Urothelium cell line (cell line): ENCODE measurements around the gene RPA3.
"Not testable (repeated sequence)": the region's sequence is repeated elsewhere in the genome, so short reads cannot be mapped to it uniquely, and the experiment has no call there.

ENCODE experiments used
- DNase-seq: peaks from one replicate; pipeline ENCODE4 v3.0.0; 2011; ENCODE audit warnings: low spot score, mixed read lengths
- FAIRE-seq: peaks from 2 replicates; lab custom pipeline; 2011; peaks lifted over from hg19 to GRCh38; lab: Jason Lieb, UNC

The RPA3 gene

DNA sequence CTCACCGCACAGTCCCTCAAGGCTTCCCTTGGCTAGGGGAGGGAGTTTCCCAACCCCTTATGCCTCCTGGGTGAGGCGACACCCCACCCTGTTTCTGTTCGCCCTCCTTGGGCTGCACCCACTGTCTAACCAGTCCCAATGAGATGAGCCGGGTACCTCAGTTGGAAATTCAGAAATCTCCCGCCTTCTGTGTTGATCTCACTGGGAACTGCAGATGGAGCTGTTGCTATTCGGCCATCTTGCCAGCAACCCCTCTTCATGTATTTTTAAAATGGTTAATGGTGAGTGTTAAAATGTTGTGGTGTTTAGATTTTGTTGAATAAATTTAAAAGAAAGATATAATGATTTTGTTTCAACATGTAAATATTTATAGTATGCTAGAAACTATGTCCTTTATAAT, 55.9 kb downstream of the RPA3 start:
- no peak for FAIRE-seq

DNA sequence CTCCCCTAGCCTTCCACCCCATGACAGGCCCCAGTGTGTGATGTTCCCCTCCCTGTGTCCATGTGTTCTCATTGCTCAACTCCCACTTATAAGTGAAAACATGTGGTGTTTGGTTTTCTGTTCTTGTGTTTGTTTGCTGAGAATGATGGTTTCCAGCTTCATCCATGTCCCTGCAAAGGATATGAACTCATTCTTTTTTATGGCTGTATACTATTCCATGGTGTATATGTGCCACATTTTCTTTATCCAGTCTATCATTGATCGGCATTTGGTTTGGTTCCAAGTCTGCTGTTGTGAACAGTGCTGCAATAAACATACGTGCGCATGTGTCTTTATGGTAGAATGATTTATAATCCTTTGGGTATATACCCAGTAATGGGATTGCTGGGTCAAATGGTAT, 61.9 kb downstream of the RPA3 start:
- DNase-seq = not testable (repeated sequence)

More for the DNA sequence above, 55.9 kb downstream of the RPA3 start:
- DNase-seq = no peak

DNA sequence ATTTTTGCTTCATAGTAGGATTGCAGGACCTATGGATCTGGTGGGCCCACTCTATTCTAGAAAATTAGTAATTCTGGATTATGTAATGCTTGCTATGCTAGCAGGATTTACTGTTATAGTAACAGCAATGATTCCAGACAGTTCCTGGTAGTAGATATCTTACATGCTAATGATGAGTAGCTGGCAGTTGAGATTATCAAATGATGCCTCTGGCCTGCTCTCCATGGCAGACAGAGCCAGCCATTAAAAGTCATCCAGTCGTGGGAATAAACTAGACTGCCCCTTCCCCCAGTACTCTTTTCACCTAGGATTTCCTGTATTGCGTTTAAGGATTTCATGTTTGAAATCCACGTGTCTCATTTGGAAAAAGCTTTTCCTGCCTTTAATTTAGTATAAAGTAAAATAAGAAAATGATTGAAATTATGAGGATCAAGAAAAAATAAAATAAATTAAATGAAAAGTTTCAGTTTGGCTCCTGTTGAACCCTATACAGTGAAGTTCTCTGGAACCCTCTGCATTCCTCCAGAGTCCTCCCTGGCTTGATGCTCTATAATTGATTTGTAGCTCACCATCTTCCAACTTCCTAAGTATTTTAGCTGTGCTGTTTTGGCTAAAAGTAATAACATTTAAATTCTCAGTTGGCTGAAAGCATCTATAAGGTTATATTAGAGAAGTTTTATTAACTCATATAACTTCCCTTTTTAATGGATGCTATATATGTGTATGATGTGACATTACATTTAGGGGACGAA, 63.3 kb downstream of the RPA3 start:
- DNase-seq = no peak
- no peak for FAIRE-seq

More for the DNA sequence above, 61.9 kb downstream of the RPA3 start:
- not testable (repeated sequence) for FAIRE-seq

DNA sequence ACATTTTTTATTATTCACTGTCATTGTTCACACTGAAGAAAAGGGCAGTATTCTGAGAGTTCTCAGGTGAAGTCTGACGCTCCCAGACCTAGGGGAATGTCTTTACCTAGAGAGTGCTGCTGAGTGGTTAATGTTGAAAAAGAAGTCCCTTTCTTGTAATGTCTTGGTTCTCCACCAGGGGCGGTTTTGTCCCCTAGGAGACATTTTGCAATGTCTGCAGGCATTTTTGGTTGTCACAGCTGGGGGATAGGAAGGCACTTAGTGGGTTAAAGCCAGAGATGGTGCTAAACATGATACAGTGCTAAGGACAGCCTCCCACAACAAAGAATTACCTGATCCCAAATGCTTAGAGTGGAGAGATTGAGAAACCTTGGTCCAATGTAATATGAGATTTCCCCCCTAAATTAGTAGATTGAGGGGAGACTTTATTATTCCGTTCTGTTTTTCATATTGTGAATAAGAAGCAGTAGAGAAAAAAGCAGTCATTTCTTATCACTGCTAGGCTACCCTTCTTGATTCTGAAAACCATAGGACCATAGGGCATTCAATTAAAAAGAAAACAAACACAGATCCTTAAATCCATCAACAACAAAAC, 64.7 kb downstream of the RPA3 start:
- no peak for FAIRE-seq
- peak; percentile 49 for DNase-seq

DNA sequence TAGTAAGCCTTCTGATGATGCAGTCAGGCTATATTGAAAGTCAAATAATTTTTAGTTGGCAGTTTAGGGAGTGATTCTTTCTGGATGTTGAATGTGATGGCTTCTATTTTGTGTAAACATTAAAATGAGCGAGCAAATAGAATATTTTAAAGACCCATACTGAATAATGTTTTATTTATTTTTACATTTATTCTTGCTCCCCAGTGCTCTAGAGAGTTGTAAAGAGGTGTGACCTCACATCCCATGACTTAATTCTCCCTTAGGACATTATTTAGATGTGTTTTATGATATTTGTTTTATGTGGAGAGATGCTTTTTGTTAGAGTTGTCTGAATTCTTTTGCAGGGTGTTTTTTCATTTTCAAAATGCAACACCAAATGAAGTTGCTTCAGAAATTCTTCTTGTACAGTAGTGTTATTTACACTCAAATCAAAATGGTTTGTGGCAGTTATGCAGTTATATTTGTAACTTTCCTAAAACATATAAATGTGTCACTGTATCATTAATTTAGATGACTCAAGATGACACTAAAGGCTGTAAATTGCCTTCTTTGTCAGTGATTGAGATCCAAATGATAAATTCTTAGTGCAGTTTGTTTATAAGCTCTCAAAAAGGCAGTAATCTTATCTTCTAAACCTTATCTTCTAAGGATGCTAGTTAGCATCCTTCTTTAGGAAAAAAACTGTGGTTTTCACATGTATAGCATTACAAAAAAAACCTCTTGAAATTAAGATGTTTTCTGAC, 65.4 kb downstream of the RPA3 start:
- DNase-seq (no peak), FAIRE-seq (no peak)

DNA sequence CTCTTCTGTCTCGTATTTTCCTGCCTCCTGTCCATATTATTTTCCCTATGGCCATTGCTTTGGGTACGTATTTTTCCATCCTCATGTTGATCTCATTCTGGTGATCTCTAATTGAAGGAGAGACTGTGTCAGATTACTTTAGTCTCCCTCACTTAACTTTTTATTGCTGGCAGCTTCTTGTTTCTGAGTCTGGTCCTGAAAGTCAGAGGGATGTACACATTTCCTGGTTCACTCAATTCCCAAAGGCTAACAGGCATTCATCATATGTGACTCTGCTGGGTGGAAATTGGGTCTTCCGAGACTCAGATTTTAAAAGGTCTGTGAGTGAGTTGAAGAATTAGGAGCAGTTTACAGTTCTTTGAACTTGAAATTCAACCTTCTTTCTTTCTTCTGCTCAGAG, 66.9 kb downstream of the RPA3 start:
- no peak for DNase-seq
- FAIRE-seq = no peak

DNA sequence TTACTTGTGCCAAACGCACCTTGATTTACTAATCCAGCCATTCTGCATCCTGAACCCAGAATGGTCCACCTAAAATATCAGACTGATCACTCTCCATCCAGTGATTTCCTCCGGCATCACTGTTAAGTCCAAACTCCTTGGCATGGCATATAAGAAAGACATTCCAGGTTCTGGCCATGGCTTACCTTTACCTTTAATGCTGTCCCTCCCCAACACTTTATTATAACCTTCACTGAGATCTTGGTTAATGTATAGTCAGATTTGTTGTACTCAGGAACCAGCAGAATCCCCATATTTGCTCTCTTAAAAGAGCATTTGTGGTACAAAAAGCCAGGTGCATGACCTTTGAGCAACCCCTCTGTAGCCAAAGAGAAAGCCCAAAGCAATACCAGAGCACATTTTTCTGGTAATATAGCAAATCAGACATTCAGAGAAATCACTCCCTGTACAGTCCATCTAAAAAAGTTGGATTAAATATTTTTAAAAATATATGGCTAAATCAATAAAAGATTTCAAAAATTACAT, 67.7 kb downstream of the RPA3 start:
- DNase-seq = no peak
- no peak for FAIRE-seq

DNA sequence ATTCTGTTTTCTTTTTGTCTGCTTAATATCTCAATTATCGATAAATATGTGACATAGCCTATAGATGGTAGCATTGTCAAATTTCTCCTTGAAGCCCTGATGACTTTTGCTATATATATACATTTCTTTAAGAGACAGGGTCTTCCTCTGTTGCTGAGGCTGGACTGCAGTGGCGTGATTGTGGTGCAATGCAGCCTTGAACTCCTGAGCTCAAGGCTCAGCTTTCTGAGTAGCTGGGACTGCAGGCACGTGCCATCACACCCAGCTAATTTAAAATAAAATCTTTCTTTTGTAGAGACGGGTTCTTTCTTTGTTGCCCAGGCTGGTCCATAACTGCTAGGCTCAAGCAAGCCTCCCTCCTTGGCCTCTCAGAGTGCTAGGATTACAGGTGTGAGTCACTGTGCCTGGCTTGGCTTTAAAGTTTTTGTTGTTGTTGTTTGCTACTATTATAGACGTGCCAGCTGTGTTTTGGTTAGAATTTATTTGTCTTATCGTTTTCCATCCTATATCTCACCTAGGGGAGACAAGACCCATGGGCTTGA, 70.8 kb downstream of the RPA3 start:
- FAIRE-seq = peak; percentile 13
- no peak for DNase-seq

DNA sequence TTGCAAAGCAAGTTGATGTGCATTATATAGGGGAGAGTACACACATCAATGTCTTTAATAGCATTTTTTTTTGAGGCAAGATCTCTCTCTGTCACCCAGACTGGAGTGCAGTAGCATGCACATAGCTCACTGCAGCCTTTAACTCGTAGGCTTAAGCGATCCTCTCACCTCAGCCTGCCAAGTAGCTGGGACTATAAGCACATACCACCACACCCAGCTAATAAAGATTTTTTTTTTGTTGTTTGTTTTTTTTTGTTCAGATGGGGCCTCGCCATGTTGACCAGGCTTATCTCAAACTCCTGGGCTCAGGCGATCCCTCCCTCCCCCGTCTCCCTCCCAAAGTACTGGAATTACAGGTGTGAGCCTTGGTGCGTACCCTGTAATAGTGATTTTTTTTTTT, 76.3 kb downstream of the RPA3 start:
- no peak for FAIRE-seq
- DNase-seq = no peak

DNA sequence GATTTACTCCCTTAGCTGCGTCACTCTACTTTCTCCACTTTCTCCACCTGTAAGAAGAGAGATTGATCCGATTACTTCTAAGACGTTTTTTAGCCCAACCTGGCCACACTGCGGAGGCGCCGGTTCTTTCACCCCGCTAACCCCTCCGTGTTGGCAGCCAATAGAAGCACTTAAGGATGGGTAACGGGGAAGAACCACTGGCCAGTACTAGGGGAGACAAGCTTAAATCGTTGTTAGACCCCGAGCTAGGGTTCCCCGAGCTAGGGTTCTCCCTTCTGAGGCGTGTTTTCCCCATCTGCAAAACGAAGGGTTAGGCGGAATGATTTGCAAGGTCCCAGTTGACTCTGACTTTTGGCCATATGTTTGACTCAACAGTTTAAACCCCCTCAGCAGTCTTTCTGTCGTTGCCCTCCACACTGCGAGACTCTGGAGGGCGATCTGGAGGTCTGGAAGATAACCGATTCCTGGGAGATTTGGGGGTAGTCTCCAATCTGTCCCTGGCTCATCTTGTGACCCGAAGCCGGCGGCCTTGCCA, 77.2 kb downstream of the RPA3 start:
- FAIRE-seq (no peak), DNase-seq (no peak)

DNA sequence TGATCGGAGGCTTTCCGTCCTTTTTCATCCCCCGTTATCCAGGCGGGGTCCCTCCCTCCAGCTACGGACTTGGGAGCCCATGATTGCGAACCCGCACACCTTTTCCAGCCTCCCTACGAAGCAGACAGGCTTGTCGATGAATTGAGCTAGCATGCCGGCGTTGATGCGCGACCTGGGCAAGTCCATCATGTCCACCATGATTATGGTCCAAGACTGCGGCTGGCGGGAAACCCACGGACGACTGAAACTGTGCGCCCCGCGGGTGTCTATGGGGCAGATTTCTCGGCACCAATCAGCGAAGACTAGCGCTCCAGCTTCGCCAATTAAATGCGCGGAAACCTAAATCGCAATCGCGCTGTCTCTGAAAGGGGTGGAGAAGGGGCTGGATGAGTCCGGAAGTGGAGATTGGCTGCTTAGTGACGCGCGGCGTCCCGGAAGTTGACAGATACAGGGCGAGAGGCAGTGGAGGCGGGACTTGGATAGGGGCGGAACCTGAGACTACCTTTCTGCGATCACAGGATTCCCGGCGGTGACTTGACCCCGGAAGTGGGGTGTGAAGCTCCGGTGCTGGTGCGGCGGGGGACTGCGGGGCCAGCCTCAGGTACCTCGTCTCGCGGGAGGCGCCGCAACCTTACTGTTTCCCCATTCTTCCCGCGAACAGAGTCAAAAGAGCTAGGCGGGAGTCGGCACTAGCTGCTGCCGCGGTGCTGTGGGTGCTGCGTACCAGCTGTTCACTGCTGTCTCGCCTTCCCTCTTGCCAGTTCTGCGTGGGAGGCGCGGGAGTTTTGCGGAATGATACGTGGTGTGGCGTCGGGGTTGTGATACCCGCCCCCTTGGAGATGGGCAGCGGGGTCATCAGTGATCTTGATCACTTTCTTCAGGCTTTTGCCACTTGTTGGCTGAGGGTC, 77.9 kb downstream of the RPA3 start, which contains the start of gene UMAD1:
Gene UMAD1, plus strand, starts transcription at position 532 of the 908 bp plus-strand sequence. CDS start 32,620 bp downstream, outside the sequence.
- DNase-seq (peak; percentile 100), FAIRE-seq (peak; percentile 98)

DNA sequence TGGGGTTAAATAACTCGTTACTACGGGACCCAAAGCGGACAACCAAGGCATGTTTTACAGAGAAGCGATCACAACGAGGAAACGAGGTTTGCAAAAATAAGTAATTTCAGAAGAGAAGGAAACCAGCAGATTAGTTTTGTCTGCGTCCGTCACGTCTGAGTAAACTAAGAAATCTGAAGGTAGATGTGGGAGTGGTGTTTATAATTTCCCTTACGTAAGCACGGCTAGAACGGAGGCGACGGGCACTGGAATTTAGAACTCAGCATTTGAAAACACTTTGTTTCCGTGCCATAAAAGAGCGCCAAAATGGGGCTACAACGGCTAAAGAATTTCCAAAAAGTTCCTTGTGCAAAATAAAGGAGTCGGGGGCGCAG, 78.6 kb downstream of the RPA3 start:
- FAIRE-seq (no peak), DNase-seq (no peak)

DNA sequence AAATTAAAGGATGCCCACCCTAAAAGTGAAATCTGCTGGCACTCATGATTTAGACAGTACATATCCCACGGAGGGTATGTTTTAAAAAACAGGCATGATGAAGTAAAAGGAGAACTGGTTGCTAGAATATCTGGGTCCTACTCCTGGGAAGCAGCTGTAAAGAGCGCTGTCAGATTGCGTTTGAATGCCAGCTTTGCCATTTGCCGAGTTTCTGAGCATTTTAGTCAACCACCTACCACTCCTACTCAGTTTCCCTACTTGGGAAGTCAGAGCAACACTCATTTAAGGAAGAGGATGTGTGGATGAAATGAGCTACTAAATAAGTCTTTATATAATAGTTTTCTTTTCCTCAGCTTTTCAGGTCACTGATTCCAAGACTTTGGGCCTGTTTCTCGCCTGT, 79.0 kb downstream of the RPA3 start:
- peak; percentile 25 for DNase-seq

DNA sequence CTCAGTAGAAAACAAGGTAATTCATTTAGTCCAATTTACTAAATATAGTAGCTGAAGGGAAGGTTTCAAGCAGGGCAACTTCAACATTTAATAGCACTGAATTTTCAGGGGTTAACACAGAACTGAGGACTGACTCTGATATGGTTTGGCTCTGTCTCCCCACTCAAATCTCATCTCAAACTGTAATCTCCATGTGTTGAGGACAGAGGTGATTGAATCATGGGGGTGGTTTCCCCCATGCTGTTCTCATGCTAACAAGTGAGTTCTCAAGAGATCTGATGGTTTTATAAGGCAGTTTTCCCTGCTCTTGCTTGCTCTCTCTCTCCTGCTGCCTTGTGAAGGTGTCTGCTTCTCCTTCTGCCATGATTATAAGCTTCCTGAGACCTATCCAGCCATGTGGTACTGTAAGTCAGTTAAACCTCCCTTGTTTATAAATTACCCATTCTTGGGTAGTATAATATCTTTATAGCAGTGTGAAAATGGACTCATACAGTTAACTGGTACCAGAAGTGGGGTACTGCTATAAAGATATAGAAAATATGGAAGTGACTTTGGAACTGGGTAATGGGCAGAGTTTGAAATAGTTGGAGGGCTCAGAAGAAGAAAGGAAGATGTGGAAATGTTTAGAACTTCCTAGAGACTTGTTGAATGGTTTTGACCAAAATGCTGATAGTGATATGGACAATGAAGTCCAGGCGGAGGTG, 87.6 kb downstream of the RPA3 start:
- DNase-seq (no peak), FAIRE-seq (no peak)

More for the DNA sequence above, 79.0 kb downstream of the RPA3 start:
- FAIRE-seq = no peak

DNA sequence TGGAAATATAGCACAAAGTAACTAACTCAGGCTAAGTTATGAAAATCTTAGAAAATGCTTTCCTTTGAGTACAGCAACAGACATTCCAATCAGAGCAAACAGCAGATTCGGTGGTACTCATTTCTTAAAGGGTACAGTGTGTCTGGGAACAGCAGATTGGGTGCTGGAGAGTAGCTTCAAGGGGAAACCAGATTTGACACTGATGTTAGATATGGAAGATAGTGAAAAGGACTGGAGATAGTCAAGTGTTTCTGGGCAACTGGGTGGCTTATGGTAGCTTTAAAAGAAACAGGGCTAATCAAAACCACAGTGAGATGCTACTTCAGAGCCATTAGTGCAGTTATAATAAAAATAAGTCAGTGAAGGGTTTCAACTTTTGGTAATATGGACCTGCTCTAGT, 89.9 kb downstream of the RPA3 start:
- DNase-seq (no peak), FAIRE-seq (peak; percentile 58)

DNA sequence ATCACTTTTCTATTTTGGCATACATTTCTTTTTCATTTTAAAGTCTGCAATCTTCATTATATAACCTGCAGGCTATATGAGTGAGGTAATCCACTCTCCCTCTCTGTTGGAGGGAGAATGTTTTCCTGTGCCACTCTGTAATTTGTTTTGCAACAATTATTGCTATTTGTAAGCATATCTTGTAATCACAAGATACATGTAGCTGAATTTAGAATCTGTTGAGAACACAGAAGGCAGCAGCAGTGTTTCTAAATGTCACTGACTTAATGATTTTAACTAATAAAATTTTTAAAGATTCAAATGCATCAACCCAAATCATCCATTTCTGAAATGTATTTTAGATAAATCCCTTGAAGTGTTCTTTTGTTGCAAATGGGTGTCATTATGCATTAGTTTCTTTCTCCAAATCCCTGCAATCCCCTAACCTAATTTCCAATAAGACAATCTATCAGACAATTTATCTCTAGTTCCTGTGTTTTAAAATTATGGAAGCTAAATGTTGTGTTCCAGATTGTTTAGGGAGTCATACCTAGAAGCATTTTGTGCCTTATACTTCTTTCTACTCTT, 97.7 kb downstream of the RPA3 start:
- DNase-seq (no peak), FAIRE-seq (no peak)

DNA sequence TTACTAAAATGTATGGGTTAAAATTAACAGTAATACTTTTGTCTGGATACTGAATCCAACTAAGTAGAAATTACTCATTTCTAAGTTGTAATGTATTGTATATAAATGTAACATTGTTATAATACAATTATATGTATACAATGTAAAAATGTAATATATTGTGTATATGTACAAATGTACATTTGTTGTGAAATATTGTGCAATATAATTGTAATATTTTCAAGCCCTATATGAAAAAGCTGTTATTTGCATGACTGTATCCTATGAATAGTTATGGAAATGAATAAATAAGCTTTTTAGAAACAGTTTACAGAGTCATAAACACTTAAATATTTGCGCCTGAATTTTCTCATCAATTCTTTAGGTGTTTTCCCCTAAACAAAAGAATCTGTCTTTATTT, 98.2 kb downstream of the RPA3 start:
- DNase-seq (no peak), FAIRE-seq (no peak)

DNA sequence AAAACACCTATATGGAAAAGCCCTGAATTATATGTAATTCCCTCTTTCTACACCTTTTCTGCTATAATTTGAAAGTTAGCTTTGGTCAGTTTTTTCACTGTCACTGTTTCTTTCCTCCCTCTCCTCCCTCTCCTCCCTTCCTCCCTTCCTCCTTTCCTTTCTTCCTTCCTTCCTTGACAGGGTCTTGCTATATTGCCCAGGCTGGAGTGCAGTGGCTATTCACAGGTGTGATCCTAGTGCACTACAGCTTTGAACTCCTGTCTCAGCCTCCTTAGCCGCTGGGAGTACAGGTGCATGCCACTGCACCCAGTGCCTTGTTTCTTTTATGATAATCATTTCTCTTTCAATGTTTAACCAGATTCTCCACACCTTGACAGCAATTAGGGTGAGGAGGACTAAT, 100.0 kb downstream of the RPA3 start:
- FAIRE-seq = no peak
- no peak for DNase-seq

DNA sequence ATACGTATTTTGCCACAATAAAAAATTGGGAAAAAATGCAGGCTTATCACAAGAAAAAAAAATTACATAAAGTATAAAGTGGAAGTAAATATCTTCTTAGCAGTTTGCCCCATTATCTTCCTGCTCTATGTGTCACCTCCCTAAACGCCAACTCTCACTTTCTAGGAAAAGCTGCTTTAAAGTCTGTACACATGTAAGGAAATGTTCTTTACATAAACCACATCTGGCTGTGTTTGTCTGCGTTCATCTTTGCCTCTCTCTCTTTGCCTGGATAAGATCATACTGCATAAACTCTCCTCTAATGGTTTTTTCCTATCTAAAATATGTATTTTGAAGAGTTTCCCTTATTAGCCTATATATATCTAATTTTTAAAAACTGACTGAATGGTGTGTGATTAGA, 100.9 kb downstream of the RPA3 start:
- DNase-seq (no peak), FAIRE-seq (no peak)
